Raji (cell line): ENCODE measurements around the gene MMADHC.

Experiments
- POLR2A ChIP-seq: IDR thresholded peaks from 2 replicates; pipeline ENCODE4 v1.6.1; 2011; ENCODE audit warnings: low read depth, low read length, control low read depth; ENCODE audit not compliant: insufficient read depth

Gene MMADHC

DNA sequence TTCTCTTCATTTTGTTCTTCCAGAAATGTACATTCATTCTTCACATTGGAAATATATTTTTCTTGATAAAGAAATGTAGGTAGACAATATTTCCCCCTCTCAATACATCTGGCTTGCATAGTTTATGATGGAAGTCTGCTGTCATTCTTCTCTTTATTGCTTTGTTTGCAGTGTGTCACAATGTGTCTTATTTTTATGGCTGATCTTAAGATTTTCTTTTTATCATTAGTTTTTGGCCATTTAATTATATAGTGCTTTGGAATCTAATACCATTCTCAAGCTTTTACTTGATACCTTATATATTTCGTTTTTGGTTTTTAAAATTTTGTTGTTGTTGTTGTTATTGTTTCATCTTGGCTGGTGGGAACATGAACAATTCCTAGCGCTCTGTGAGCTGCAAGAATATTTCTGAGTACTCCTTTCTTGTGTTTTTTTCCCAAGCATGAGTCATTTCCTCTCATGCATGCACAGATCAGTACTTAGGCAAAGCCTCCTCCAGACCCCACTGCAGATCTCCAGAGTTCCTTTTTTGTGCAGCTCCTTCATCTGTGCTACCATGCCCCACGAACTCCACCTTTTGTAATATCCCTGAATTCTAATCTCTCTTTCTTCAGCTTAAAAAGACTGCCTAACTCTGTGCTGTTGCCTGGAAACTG lies 13.7 kb upstream of the MMADHC start:
- TF ChIP-seq POLR2A = no peak

DNA sequence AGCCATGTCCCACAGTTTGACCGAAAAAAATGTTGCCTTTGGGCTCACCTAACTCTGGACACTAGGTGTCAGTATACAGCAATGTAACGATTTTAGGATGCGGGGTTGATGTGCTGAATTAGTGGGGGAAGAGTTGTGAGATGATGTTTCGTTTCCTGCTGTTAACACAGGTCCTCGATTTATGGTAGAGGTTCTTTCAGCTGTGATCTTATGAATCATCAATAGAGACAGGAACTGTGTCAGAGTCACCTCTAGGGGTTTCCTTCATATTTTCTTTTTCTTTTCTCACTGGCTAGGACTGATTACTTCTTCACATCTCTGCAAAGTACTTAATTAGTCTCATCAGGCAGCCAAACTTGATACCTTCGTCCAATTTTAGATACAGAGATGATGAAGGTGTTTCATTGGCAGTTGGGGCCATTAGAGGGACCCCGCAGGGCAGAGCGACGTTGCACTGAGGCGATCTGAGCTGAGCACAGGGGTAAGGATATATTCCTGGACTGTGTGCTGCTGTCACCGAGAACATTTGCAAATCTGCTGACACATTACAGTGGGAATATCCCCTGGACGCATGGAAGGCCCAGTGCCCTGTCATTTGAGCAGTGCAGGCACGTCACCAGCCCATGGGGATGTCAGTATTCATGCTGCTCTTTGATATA lies 10.2 kb upstream of the MMADHC start:
- TF ChIP-seq POLR2A = no peak

DNA sequence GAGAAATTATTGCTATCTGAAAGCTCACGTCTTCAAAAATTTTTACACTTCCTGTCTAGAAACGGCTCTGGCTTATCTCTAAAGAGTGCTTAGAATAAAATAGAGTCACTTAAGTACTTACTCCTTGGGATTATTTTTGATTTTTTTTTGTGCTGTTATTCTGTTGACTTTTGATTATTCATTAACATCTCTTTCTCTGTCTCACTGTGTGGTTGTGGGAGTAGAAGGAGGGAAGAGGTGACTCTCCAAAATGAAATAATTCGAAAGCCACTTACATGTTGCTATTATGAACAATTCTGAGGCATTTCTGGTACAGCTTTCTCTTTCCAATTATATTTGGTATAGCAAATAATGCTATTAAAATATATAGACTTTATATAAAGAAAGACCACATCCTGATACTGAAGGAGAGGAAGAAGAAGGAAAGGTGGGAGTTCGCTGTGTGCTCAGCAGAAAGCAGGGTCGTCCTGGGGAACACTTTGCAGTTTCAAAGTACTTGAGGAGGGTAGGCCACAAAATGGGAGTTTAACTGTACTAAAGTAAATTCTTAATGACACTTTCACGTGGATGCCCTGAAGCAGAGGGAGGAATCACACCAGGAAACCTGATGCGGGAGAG lies 9.6 kb upstream of the MMADHC start:
- TF ChIP-seq POLR2A = no peak

DNA sequence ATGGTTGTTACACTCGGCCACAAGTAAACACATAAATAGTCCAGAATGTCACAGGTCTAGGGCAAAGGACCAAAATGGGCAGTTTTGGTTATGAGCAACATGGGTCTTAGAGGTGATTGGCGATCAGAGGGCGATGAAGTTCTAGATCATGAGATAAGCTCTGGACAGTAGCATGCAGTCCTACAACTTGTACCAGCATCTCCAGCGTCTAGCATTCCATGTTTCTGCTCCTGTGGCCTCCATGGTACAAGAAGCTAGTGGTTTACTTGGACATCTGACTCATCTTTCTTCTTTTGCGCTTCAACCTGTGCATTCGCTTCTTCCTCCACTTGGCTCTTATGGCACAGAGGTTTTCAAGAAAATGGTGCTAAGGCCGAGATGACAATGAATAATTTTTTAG lies 8.9 kb upstream of the MMADHC start:
- TF ChIP-seq POLR2A = no peak

DNA sequence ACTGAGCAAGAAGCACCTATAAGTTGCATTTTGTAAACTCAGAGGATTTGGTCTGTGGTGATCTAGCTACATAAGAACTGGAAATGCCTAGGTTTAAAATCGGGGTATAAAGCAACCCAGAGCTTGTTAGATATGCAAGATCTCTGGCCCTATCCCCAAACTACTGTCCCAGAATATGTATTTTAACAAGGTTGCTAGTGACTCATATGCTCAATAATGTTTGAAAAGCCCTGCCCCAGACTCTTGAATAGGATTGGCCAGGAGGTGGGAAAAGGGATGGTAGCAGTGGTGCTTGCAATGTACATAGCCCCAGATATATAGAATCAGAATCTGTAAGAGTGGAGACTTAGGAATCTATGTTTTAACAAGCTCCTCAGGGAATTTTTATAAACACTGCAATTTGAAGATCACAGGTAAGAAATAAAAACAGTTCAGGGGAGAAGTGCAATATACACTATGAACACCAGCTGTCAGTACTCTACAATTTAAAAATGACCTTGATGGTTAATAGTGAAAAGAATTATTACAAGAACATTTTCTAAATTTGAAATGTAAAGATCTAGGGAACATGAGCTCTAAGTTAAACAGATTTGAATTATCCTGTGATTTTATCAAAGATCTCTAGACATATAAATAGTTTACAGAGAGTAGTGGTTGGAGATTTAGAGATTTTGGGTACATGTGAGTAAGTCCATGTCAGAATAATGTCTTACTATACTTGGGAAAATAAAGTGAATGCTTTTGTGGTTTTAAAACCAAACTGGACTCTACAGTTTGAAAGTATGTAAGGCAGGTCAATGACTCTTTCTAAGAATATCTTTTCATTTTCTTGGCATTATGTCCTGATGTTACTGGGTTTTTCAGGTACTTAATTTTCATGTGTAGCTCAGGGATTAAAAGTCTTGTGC lies 7.7 kb upstream of the MMADHC start:
- TF ChIP-seq POLR2A = no peak

DNA sequence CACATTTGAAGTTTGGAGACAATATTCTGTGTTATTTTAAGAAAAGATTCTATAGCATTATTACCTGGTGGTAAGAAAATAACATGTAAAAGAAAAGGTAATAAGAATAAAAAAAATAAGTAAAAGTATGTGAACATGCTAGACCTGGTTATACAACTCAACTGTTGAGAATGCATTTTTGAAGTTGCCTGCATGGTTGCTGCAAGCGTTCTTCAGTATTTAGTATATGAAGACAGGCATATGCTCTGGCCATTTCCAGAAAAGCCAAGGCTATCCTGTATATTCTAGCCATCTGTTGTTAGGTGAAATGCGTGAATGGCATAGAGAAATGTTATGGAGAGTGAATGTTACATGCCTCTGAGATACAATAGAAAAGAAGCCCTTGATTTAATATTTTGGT lies 6.8 kb upstream of the MMADHC start:
- no peak for TF ChIP-seq POLR2A

DNA sequence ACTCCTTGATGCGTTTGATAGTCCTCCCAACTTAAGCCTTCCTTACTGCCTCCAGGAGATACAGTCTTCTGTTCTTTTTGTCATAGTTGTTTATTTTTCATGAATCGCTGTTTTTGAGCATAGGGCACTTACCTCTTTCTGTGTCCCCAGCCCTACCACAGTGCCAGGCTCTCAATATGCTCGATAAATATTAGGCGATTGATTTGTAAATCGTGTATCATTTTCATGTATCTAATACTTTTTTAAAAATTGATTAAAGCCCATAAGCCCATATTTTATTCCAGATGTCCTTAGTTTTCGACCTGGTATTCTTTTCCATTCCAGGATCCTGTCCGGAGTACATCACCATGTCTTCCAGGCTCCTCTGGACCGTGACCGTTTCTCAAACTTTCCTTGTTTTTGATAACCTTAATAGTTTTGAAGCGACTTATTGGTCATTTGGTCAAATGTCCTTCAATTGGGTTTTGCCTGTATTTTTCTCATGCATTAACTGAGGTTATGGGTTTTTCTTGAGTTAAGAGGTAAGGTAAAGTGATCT lies 444 bp upstream of the MMADHC start:
- TF ChIP-seq POLR2A = no peak

DNA sequence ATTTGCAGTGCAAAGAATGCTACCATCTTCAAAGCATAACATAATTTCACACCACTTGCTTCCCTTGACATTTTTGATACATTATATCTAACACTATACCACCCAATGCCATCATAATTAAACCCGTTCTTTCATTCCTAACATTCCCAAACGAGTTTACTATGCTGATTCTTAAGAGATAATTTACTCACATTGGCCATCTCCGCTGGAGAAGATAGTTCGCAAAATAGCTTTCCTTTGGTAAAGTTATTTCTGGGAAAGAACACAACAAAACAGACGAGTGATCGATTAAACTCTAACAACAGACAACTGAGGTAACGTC lies 716 bp downstream of the MMADHC start:
- TF ChIP-seq POLR2A = no peak

DNA sequence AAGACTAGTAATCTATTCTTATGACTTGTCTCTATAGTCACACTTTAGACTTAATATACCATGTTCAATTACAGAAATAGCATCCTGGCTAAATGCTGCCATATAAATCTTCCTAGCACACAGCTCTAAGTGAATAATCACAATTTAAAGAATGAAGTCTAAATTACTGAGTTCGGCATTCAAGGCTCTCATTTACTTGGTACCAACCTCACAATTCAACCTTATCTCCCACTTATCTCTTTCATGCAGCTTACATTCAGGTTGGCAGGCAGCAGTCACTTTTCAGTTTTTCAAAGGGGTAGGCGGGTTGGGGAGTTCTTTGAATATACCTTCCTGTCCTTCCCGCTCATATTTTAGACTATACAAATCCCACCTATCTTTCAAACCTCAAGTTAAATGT lies 1.5 kb downstream of the MMADHC start:
- TF ChIP-seq POLR2A = no peak

DNA sequence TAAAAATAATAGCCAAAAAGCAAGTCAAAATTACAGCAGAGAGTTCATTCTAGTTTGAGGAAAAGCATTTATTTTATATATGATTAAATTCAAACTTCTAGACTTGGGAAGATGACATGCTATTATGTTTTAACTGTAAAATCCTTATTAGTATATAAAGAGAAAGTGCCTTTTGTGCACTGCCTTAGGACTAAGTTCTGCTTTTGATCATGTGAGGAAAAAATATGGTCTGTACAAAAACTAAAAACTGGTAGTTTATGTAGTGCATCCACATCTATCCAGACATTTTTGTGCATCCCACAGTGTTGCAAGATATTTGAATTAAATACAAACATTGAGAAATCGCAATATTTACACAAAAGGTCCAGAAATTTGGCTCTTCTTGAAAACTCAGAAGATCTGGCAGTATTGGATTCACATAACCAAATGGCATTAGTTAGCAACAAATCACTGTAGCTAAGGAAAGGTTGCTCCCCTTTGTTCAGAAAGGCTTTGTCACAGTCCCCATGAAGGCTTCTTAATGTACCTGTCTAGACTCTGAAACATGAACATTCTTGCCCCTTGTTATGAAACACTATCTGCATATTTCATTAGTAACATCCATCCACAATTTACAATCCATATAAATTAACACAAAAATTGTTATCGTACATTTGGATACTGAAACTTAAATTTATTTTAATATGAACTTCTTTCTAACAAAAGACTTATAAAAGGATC lies 2.2 kb downstream of the MMADHC start:
- TF ChIP-seq POLR2A = no peak

DNA sequence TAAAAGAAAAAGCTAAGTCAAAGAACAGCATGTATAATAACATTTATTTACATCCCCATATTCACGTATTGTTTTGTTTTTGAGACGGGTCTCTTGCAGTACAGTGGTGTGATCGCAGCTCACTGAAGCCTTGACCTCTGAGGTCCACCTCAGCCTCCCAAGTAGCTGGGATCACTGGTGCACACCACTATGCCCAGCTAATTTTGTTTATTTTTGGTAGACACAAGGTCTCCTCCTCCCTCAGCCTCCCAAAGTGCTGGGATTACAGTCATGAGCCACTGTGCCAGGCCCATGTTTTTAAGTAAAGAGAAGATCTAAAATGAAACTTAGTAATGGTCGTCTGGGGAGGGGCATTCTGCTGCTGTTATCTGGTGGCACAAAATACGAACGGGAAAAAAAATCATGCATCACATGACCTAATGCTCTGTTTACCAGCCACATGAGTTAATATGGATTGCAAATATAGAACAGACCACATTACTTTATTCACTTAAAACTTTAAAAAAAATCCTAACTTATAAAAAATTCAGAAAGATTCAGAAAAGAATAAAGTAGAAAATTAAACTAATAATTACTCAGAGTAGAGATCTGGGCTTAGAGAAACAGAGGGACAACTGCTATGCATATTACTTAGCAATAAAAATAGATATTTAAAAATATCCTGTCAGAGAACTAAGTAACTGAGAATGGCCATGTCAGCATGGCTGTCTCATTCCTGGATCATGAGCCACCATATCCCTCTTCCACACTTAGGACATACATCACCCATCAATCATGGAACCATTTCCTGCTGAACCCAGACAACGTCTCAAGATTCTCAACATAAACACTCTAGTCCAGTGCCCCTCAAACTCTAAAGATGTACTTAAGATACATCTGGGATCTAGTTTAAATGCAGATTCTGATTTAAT lies 7.3 kb downstream of the MMADHC start:
- no peak for TF ChIP-seq POLR2A

DNA sequence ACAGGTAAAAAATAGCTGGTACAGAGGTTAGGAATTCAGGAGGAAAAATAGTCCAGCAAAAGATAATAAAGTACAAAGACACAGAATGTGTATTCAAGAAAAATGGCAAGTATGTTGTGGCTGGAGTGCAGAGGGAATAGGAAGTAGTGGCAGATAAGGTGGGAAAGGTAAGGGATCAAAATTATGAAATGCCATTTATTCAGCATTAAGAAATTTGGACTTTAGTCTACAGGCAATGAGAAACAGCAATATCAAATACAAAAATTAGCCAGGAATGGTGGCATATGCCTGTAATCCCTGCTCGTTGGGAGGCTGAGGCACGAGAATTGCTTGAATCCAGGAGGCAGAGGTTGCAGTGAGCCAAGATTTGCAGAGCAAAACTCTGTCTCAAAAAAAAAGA lies 10.3 kb downstream of the MMADHC start:
- TF ChIP-seq POLR2A = no peak

DNA sequence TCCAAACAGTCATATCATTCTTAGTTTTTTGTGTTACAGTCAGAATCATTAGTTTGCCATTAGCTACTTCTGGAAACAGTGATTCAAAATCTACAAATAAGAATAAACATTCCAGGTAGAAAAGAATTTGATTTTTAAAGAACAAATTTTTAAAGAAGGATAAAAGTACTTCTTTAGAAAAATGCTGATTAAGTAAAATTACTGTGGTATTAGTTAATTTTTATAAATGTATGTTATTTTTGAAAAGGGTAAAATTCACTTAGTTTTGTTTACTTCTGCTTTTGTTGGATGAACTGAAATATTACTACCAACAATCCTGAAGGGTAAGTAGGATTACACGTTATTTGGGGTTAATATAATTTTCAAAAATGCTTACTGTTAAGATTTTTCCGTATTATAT lies 11.8 kb downstream of the MMADHC start:
- TF ChIP-seq POLR2A = no peak

DNA sequence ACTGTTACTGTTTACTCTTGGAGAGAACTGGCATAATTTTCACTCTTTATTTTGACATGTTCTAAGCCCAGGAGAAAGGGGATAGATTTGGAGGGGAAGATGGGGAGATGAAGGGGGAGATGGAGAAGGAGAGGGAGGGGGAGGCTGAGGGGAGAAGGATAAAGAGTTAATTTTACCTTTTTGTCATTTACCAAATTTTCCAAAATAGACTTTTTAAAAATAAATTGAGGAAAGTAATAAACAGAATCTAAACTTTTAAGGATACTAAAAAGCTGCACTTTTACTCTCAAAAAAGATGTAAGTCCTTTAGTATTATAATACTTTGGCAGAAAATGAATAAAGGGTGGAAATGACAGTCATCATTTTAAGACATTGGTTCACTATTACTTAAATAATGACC lies 12.3 kb downstream of the MMADHC start:
- no peak for TF ChIP-seq POLR2A

DNA sequence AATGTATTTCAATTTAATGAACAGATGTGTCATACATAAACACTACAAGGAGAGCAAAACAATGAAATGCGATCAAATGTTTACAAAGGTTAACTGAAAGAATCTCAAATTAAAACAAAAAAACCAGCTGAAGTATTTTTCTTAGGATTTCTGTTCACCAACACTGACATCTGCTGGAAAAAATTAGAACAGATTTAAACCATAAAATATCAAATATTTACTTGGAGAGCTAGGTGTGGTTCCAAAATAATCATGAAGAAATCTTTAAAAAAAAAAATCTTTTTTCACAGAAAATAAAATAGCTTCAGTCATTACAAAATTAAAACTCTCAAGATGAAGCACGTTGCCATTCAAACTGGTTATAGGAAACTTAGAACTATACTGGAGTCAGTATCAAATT lies 13.8 kb downstream of the MMADHC start:
- TF ChIP-seq POLR2A = no peak
